GM12873 (cell line): ENCODE data around the gene PTDSS2.

Experiments
- TF ChIP-seq, protein P1 (sequence below): IDR thresholded peaks from 2 replicates; pipeline ENCODE4 v1.5.1; 2012; ENCODE audit warnings: low read depth, mild to moderate bottlenecking, moderate library complexity, low read length, control low read depth; ENCODE audit not compliant: insufficient read depth; ENCODE audit errors: missing control alignments

PTDSS2 gene

DNA sequence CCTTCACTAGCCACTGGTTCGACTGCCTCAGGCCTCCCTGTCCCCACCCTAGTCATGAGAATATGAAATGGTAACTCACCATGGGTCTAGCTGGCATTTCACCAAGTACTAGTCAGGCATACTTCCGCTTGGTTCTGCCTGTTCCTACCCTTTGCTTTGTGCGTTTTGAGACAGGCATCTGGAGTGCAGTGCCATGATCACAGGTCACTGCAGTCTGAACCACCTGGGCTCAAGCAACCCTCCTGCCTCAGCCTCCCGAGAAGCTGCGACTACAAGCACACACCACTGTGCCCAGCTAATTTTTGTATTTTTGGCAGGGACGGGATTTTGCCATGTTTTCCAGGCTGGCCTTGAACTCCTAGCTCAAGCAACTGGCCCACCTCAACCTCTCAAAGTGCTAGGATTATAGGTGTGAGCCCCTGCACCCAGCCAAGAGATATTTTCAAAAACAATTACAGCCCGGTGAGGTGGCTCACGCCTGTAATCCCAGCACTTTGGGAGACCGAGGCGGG lies 71.2 kb downstream of the PTDSS2 start:
- TF ChIP-seq, protein P1, sequence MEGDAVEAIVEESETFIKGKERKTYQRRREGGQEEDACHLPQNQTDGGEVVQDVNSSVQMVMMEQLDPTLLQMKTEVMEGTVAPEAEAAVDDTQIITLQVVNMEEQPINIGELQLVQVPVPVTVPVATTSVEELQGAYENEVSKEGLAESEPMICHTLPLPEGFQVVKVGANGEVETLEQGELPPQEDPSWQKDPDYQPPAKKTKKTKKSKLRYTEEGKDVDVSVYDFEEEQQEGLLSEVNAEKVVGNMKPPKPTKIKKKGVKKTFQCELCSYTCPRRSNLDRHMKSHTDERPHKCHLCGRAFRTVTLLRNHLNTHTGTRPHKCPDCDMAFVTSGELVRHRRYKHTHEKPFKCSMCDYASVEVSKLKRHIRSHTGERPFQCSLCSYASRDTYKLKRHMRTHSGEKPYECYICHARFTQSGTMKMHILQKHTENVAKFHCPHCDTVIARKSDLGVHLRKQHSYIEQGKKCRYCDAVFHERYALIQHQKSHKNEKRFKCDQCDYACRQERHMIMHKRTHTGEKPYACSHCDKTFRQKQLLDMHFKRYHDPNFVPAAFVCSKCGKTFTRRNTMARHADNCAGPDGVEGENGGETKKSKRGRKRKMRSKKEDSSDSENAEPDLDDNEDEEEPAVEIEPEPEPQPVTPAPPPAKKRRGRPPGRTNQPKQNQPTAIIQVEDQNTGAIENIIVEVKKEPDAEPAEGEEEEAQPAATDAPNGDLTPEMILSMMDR, result no peak

DNA sequence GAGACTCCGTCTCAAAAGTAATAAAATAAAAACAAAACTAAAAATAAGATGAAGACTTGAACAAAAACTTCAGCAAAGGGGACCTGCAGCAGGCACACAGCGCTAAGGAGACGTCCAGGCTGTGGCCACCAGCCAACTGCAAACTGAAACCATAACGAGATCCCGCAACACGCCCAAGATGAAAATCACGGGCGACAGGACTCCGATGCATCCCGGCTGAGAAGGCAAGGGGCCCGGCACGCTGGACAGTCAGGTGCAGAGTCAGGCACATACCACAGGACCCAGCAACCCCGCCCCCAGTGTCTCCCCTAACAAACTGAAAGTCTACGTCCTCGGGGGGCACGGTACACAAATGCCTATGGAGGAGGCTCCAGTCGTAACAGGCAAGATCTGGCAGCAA lies 76.1 kb downstream of the PTDSS2 start:
- TF ChIP-seq, protein P1, result no peak

DNA sequence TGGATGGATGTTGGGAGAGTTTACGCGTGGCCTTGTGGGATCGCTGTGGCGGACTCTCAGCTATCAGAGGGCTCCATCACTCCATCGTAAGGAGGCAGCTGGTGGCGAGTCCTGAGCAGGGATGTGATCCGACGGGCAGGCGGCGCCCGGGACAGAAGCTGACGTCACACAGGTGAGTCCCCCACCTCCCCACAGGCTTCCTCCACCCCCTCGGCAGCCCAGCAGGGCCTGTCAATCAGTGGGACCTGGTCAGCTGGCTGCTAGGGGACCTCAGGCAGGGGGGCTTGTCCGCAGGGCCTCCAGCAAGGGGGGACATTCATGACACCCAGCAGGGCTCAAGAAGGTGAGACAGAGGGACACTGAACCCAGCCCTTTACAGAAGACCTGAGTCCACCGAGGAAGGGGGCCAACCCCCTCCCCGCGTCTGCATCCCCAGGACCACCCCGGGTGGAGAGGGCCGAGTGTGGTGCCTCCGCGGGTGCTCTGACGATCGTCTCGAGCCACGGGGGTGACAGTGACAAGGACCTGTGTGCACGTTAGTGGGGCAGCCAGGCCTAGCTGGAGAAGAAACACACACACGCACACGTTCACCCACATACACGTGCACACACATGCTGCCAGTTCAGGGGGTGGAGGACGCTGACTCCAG lies 78.2 kb downstream of the PTDSS2 start:
- TF ChIP-seq, protein P1, result no peak

DNA sequence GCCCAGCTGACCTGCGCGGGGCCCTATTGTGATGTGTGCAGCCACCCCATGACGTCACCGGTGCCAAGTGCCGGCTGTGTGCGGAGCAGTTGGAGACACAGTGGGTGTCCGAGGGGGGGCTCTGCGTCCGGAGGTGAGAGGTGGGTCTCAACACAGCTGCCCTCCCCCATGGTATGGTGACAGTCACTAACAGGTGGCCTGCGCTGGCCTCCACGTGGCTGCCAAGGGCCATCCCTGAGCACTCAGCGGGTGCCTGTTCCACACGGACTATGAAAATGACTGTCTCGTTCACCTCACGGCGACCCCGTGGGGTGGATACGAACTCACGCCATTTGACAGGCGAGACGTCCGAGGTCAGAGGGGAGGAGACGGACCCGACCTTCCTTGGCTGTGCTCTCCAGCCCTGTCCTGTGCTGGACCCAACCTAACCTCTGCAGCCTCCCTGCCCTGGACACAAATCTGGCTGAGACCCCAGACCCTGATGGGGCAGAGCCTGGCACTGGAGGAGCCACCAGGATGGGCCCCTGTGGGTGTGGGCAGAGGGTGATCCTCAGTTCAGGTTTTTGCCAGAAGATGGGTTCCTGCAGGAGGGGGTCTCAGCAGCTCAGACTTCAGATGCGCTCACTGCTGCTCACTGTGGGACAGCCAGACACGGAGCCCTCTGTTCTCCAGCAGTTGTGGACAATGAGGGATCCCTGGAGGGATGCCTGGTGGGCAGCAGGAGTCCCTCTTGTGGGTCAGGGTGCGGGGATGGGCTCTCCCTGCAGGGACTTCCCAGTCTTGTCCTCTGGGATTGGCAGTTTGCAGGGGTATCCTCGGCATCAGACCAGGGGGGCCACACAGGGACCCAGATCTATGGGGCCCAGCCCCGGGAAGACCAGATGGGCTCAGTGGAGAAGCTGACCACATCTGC lies 79.0 kb downstream of the PTDSS2 start:
- TF ChIP-seq, protein P1, result no peak

DNA sequence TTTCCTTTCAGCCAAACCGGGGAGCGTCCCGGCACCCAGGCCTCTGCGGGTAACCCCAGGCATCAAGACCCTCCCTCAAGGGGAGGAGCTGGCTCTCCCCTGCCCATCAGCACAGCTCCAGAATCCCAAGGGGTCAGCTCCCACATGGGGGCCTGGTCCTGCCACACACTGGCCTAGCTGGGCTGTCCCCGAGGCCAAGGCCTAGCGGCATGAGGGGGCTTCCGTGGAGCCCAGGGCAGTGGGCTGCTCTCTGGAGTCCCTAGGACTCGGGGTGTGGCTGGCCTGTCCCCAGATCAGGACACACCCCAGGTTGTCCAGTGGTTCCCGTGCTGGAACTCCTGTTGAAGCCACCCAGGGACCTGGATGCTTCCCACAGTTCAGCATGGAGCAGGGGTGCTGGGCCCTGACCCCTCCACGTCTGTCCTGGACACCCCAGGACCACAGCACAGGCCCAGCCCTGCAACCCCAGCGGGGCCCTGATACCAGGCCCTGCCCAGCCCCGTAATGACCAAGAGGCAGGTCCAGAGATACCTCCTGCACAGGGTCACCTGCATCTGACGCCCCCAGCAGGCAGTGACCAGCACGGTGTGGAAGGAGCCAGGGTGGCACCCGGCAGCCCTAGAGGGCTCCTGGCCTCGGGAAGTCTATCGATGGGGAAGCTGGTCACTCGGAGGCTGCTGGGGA lies 79.8 kb downstream of the PTDSS2 start:
- TF ChIP-seq, protein P1, result no peak

DNA sequence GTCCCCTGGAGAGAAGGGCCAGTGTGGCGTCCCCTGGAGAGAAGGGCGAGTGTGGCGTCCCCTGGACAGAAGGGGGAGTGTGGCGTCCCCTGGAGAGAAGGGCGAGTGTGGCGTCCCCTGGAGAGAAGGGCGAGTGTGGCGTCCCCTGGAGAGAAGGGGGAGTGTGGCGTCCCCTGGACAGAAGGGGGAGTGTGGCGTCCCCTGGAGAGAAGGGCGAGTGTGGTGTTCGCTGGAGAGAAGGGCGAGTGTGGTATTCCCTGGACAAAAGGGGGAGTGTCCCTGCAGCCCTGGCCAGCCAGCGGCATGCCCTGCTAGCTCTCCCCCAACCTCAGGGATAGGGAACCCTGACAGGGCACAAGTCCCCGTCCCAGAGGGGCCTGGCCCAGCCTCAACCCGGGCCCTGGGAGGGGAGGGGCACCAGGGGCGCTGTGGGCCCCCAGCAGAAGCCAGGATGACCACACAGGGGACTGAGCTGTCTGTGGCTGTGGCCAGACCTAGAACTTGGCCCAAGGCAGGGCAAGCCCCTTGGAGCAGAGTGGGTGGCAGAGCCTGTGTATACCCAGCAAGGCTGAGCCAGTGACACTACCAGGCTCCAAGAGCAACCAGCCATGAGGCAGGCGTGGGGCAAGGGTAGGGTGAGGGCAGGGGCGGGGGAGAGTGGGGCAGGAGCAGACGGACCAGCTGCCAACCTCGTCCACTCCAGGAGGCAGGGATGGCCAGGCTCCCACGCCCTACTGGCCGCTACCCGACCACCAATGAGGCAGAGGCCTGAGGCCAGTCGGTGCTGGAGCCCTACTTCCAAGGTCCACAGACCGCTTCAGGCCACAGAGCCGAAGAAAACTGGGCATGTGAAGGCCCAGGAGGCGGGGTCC lies 81.1 kb downstream of the PTDSS2 start:
- TF ChIP-seq, protein P1, result no peak
